WI38 (cell line): Measurements from ENCODE around the gene EGFLAM.
"Not testable (repeated sequence)": the region's sequence is repeated elsewhere in the genome, so short reads cannot be mapped to it uniquely, and the experiment has no call there.

Experiments used
- H3K4me3 ChIP-seq: 2 replicates; pipeline ENCODE4 v1.5.1; 2011; ENCODE audit warnings: low read depth, mild to moderate bottlenecking, control low read depth, low read length
- TF ChIP-seq, protein P1 (sequence below): IDR thresholded peaks from 2 replicates; pipeline ENCODE4 v1.5.1; 2012; ENCODE audit warnings: low read depth, mild to moderate bottlenecking, control low read depth, low read length

EGFLAM gene

DNA sequence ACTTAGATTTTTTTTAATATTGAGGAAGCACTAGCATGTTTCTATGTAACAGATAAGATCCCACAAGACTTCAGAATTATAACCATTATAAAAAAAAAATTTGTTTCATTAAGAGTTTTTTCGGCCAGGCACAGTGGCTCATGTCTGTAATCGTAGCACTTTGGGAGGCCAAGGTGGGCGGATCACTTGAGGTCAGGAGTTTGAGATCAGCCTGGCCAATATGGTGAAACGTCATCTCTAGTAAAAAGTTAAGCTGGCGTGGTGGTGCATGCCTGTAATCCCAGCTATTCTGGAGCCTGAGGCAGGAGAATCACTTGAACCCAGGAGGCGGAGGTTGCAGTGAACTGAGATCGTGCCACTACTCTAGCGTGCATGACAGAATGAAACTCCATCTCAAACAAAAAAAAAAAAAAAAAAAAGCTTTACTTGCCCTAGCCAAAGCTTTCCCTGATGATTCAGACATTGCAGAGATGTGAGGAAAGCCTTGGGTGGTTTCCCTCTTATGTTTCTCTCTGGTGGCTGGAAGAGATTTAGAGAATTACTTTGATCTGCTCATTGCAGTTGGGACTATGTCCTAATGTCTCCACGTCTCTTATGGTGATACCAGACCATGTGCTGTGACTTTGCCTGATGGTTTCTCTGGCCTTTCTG is 65.4 kb downstream of the EGFLAM start:
- no peak overlapping the region for H3K4me3 ChIP-seq
- TF ChIP-seq, protein P1, sequence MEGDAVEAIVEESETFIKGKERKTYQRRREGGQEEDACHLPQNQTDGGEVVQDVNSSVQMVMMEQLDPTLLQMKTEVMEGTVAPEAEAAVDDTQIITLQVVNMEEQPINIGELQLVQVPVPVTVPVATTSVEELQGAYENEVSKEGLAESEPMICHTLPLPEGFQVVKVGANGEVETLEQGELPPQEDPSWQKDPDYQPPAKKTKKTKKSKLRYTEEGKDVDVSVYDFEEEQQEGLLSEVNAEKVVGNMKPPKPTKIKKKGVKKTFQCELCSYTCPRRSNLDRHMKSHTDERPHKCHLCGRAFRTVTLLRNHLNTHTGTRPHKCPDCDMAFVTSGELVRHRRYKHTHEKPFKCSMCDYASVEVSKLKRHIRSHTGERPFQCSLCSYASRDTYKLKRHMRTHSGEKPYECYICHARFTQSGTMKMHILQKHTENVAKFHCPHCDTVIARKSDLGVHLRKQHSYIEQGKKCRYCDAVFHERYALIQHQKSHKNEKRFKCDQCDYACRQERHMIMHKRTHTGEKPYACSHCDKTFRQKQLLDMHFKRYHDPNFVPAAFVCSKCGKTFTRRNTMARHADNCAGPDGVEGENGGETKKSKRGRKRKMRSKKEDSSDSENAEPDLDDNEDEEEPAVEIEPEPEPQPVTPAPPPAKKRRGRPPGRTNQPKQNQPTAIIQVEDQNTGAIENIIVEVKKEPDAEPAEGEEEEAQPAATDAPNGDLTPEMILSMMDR = no peak

DNA sequence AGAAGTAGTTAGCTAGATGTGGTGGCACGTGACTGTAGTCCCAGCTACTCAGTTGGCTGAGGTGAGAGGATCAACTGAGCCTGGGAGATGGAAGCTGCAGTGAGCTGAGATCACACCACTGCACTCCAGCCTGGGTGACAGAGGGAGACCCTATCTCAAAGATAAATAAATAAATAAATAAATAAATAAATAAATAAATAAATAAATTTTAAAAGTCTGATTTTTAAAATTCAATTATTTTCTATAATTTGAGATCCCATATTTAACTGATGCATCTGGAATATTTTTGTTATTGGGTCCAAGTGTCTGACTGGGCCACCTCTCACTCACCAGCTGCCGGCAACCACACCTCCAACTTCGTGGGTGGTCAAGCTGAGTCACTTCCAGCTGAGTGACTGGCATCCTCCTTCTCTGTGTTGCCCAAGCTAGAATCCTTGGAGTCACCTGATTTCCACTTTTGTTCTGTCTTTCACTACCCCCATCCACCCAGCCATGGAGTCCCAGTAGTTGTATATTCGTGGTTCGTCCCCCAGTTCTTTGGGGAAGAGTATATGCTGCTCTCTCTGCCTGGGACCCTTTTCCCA is 70.9 kb downstream of the EGFLAM start:
- no peak overlapping the region for H3K4me3 ChIP-seq
- TF ChIP-seq, protein P1 = no peak

DNA sequence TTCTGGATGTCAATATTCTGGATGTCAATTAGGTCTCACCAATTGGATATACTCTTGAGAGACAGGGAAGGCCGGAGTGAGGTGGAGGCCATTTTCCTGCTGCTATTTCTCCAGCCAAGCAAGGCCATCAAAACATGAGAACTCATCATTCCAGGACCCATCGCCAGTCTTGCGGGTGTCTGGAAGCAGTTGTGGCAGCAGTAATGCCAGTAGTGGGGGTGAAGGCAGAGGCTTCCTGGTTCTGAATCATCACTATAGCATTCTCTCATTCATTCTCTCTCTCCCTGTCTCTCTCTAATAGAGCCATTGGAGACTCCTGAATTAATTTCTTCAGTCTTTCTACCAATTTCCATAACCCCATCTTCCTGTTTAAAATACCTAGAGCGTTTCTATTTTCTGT is 71.8 kb downstream of the EGFLAM start:
- H3K4me3 ChIP-seq = no peak overlapping the region
- TF ChIP-seq, protein P1 = no peak

DNA sequence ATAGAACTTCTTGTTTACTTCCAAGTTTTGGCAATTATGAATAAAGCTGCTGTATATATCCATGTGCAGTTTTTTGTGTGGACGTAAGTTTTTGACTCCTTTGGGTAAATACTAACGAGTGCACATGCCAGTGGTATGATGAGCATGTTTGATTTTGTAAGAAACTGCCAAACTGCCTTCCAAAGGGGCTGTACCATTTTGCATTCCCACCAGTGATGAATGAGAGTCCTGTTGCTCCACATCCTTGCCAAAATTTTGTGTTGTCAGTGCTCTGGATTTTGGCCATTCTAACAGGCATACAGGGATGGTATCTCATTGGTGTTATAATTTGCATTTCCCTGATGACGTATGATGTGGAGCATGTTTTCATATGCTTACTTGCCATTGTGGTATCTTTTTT is 73.5 kb downstream of the EGFLAM start:
- H3K4me3 ChIP-seq = no peak overlapping the region

DNA sequence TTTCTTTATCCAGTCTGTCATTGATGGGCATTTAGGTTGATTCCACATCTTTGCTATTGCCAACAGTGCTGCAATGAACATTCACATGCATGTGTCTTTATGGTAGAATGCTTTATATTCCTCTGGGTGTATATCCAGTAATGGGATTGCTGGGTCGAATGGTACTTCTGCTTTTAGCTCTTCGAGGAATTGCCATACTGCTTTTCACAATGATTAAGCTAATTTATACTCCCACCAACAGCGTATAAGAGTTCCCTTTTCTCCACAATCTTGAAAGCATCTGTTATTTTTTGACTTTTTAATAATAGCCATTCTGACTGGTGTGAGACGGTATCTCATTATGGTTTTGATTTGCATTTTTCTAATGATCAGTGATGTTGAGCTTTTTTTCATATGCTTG is 74.8 kb downstream of the EGFLAM start:
- not testable (repeated sequence) for H3K4me3 ChIP-seq

More for the DNA sequence above, 73.5 kb downstream of the EGFLAM start:
- TF ChIP-seq, protein P1 = no peak

DNA sequence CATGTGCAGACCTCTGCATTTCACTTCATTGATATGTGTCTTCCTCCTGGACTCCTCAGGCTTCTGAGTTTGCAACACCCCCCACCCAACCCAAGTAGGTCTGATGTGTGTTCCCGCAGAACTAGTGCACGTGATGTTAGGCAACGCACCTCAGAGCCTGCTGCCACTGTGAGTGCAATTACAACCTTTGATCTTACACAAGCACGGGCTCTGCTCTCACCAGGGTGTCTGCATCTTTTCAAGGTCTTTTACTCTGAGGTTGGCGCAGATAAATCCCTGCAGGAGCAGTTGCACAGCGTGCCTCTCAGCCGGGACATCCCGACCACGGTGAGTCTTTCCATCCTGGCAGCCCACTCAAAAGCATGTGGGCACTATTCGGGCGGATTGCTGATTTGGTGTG is 80.1 kb downstream of the EGFLAM start:
- TF ChIP-seq, protein P1 = no peak
- H3K4me3 ChIP-seq = no peak overlapping the region

DNA sequence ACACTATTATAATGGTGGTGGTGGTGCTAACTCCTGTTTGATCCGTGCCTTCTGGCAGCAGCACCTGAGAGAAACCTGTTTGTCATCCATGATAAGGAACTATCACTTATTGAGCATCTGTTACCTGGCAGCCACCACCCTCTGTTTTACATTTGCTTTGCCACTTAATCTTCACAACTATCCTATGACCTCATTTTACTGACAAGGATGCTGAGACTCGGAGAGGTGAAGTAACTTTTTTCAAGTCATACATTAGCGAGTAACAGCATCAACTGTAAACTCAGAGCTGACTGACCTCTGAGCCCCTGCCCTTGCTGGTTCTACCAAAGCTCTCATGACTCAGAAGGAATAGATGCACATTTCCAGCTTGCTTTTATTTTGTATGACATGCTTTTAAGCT is 81.1 kb downstream of the EGFLAM start:
- no peak overlapping the region for H3K4me3 ChIP-seq
- TF ChIP-seq, protein P1 = no peak

DNA sequence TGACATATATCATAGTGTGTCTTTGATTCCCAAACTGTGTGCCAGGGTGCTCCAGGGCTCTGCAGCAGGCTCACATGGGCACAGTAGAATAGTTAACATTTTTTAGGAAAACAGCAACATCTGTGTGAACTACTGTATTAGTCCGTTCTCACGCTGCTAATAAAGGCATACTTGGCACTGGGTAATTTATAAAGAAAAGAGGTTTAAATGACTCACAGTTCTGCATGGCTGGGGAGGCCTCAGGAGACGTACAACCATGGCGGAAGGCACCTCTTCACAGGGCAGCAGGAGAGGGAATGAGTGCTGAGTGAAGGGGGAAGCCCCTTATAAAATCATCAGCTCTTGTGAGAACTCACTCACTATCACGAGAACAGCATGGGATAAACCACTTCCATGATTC is 82.7 kb downstream of the EGFLAM start:
- H3K4me3 ChIP-seq = no peak overlapping the region
- TF ChIP-seq, protein P1 = no peak
